ENCODE measurements around the gene HDAC10. TPM values are rescaled to one million over a fixed set of nuclear protein-coding genes. Genes with fewer than 3 reads are reported as not detected.
A peak's percentile ranks its signal among the peaks of the same experiment; 100 is the strongest.

HDAC10 gene
- total RNA-seq (2014; rRNA removed; shearing (Covaris generic)), result 4.2 and 5.0 TPM in 2 replicates

- DNase-seq (ENCODE audit: low read depth), result peak; percentile 66
Measured at GRCh38 chr22:50250555-50251476, at the start of gene HDAC10. Gene HDAC10 (minus strand): TSS chr22:50251265. CDS start chr22:50251032, 233 bp downstream.

- no peak for DNase-seq (ENCODE audit: low read depth)
Measured at GRCh38 chr22:50300620-50301257, 49.7 kb upstream of the HDAC10 start.

GRCh38 chr22:50299785-50300619 is 48.9 kb upstream of the HDAC10 start:
- DNase-seq (ENCODE audit: low read depth), result no peak

GRCh38 chr22:50298937-50299784 is 48.1 kb upstream of the HDAC10 start:
- DNase-seq (ENCODE audit: low read depth), result no peak

- DNase-seq (ENCODE audit: low read depth), result no peak
Measured at GRCh38 chr22:50298266-50298637, 47.2 kb upstream of the HDAC10 start.

- no peak for DNase-seq (ENCODE audit: low read depth)
Measured at GRCh38 chr22:50297510-50298265, 46.6 kb upstream of the HDAC10 start.

- DNase-seq (ENCODE audit: low read depth), result no peak
Measured at GRCh38 chr22:50296658-50297490, 45.8 kb upstream of the HDAC10 start.

GRCh38 chr22:50294319-50294656 is 43.2 kb upstream of the HDAC10 start:
- no peak for DNase-seq (ENCODE audit: low read depth)

- DNase-seq (ENCODE audit: low read depth), result peak; percentile 70
Measured at GRCh38 chr22:50293441-50294318, 42.6 kb upstream of the HDAC10 start.

GRCh38 chr22:50292643-50293440 is 41.8 kb upstream of the HDAC10 start:
- DNase-seq (ENCODE audit: low read depth), result no peak

- no peak for DNase-seq (ENCODE audit: low read depth)
Measured at GRCh38 chr22:50289942-50290630, 39.0 kb upstream of the HDAC10 start.

GRCh38 chr22:50289151-50289941 is 38.3 kb upstream of the HDAC10 start:
- no peak for DNase-seq (ENCODE audit: low read depth)

- DNase-seq (ENCODE audit: low read depth), result no peak
Measured at GRCh38 chr22:50287731-50288130, 36.7 kb upstream of the HDAC10 start.

GRCh38 chr22:50286701-50287318 is 35.7 kb upstream of the HDAC10 start:
- DNase-seq (ENCODE audit: low read depth), result no peak

GRCh38 chr22:50286275-50286674 is 35.2 kb upstream of the HDAC10 start:
- DNase-seq (ENCODE audit: low read depth), result no peak
